Measurements from ENCODE around the gene CD33.

Gene CD33

DNA sequence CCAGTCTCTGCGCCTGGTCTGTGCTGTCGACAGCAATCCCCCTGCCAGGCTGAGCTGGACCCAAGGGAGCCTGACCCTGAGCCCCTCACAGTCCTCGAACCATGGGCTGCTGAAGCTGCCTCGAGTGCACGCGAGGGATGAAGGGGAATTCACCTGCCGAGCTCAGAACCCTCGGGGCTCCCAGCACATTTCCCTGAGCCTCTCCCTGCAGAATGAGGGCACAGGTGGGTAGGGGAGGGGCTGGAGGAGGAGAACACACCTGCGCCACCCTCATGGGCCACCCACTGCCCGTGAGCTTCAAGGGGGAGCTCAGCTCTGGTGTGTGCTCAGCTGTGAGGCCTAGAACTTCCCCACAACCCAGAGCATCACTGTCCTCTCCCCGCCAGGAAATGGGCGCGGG, 38.6 kb upstream of the CD33 start:
- DNase-seq (ENCODE audit: insufficient read length, low spot score) (no peak), FAIRE-seq (no peak)
- TF ChIP-seq CTCF (IDR thresholded peaks at IDR 0.05; ENCODE audit: insufficient read depth, missing control alignments): no peak

DNA sequence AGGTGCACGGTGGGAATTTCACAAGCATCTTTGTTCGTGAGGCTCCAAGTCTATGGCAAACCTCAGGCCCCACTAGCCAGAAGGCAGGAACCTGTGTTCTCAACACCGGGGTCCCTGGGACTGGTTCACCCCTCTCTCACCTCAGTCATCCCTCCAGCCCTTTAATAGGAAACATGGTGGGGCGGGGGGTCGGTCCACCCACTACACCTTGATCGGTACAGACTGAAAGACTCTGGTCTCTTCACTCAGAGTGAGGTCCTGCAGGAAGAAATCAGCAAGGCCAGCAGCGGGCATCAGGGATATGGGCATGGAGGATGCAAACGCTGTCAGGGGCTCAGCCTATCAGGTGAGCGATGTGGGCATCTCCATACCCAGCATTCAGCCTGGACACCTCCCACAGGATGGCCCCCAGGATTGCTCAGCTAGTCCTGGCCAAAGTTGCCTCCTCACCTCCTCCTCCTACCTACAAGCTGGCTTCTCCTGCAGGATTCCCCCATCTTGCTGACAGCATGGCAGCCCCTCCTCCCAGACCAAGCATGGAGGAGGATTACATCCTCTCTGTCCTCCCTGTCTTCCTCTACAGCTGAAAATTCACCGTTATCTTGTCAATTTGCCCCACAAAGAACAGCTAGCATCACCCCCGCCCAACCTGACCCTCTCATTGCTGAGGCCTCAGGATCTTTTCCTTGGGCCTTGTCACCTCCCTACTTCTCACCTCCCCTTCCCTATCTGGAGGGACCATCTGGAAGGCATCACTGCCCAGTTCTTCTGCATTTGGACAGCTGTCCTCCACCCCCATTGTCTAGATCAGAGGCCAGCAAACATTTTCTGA, 37.3 kb upstream of the CD33 start:
- FAIRE-seq (no peak), DNase-seq (ENCODE audit: insufficient read length, low spot score) (no peak)
- no peak for TF ChIP-seq CTCF (IDR thresholded peaks at IDR 0.05; ENCODE audit: insufficient read depth, missing control alignments)

GRCh38 chr19:51188227-51188559, 36.7 kb upstream of the CD33 start:
- DNase-seq (ENCODE audit: insufficient read length, low spot score) (no peak), FAIRE-seq (no peak)
- no peak for TF ChIP-seq CTCF (IDR thresholded peaks at IDR 0.05; ENCODE audit: insufficient read depth, missing control alignments)

- no peak for FAIRE-seq
- no peak for TF ChIP-seq CTCF (IDR thresholded peaks at IDR 0.05; ENCODE audit: insufficient read depth, missing control alignments)
- DNase-seq (ENCODE audit: insufficient read length, low spot score): no peak
These were observed 32.2 kb upstream of the CD33 start for GRCh38 chr19:51192689-51193088.

DNA sequence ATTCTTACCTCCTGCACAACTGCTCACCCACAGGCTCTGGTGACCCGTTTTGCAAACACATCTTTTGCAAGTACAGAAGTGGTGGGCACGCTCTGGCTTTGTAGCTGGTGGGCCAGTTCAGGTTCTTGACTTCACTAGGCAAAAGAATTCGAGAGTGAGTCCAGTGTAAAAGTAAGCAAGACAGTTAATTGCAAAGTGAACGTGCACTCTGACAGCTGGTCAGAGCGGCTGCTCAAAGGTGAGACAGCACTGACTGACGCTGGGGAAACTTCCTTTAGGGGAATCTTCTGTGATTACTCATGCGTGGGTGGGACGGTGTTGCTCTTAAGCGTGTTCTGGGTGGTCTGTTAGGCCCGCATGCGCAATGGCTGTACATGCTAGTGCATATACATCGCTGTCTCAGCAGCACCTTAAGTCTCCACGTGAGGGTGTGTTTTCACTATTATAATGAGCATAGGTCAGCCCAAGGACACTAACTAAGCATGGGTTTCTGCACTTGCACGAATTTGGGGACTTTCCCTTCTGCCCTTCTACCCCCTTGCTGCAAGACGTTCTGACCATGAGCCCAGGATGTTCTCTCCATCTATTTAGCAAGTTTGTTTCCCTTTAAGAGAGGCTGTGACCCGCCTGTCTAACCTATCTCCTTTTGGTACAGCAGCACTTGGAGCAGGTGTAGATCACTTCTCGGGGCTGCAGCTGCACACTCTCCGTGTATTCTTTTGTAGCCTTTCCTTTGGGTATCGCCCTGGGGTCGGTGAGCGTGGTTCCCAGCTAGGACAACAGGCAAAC, 30.2 kb upstream of the CD33 start:
- no peak for DNase-seq (ENCODE audit: insufficient read length, low spot score)
- no peak for TF ChIP-seq CTCF (IDR thresholded peaks at IDR 0.05; ENCODE audit: insufficient read depth, missing control alignments)
- no peak for FAIRE-seq

DNA sequence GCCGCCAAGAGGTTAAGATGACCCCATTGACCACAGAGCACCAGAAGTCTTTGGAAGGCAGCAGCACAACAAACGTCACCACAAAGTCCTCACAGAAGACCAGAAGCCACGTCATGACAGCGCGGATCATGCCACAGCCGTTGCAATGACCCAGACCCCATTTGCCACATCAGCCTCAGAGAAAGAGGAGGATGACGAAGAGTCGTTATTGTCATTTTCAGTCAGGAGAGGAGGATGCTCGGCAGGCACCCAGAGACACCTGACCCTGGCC, 29.6 kb upstream of the CD33 start:
- no peak for TF ChIP-seq CTCF (IDR thresholded peaks at IDR 0.05; ENCODE audit: insufficient read depth, missing control alignments)
- FAIRE-seq: no peak

GRCh38 chr19:51195616-51196015, 29.3 kb upstream of the CD33 start:
- DNase-seq (ENCODE audit: insufficient read length, low spot score): no peak
- TF ChIP-seq CTCF (IDR thresholded peaks at IDR 0.05; ENCODE audit: insufficient read depth, missing control alignments): no peak

More for the DNA sequence above, 29.6 kb upstream of the CD33 start:
- no peak for DNase-seq (ENCODE audit: insufficient read length, low spot score)

More at GRCh38 chr19:51195616-51196015, 29.3 kb upstream of the CD33 start:
- no peak for FAIRE-seq
